GM19397 (cell line): ENCODE data around the gene ZBTB24.

Experiments
- ATAC-seq: cut with Tn5 transposase; IDR thresholded peaks from one replicate; pipeline ENCODE4 v1.9.1; 2021; ENCODE audit warnings: mild to moderate bottlenecking, moderate library complexity; ENCODE audit not compliant: unreplicated experiment

ZBTB24 gene

GRCh38 chr6:109503327-109504224 is 20.6 kb upstream of the ZBTB24 start:
- no peak for ATAC-seq

- ATAC-seq, result no peak
Observed at GRCh38 chr6:109498936-109499335, 15.9 kb upstream of the ZBTB24 start.

GRCh38 chr6:109498052-109498451 is 15.0 kb upstream of the ZBTB24 start:
- no peak for ATAC-seq

GRCh38 chr6:109496036-109496772 is 13.2 kb upstream of the ZBTB24 start:
- ATAC-seq, result no peak

GRCh38 chr6:109493865-109494264 is 10.8 kb upstream of the ZBTB24 start:
- no peak for ATAC-seq

GRCh38 chr6:109491207-109491938 is 8.4 kb upstream of the ZBTB24 start:
- ATAC-seq, result no peak

GRCh38 chr6:109490713-109491112 is 7.7 kb upstream of the ZBTB24 start:
- no peak for ATAC-seq

GRCh38 chr6:109488001-109488400 is 5.0 kb upstream of the ZBTB24 start:
- ATAC-seq, result no peak

- no peak for ATAC-seq
Observed at GRCh38 chr6:109486068-109486467, 3.0 kb upstream of the ZBTB24 start.

- ATAC-seq, result no peak
Observed at GRCh38 chr6:109485266-109485935, 2.4 kb upstream of the ZBTB24 start.

GRCh38 chr6:109484122-109484521 is 1.1 kb upstream of the ZBTB24 start:
- ATAC-seq, result no peak

- ATAC-seq, result no peak
Observed at GRCh38 chr6:109483735-109484057, 677 bp upstream of the ZBTB24 start.

GRCh38 chr6:109480993-109481480 is 2.0 kb downstream of the ZBTB24 start:
- no peak for ATAC-seq

- ATAC-seq, result no peak
Observed at GRCh38 chr6:109478841-109479624, 4.0 kb downstream of the ZBTB24 start.

- ATAC-seq, result no peak
Observed at GRCh38 chr6:109478222-109478805, 4.7 kb downstream of the ZBTB24 start.

- no peak for ATAC-seq
Observed at GRCh38 chr6:109477725-109478124, 5.3 kb downstream of the ZBTB24 start.

- no peak for ATAC-seq
Observed at GRCh38 chr6:109477184-109477583, 5.8 kb downstream of the ZBTB24 start.

- ATAC-seq, result no peak
Observed at GRCh38 chr6:109475625-109476024, 7.4 kb downstream of the ZBTB24 start.

- ATAC-seq, result no peak
Observed at GRCh38 chr6:109474995-109475394, 8.0 kb downstream of the ZBTB24 start.

- ATAC-seq, result no peak
Observed at GRCh38 chr6:109473120-109473519, 9.9 kb downstream of the ZBTB24 start.
